ENCODE results near the gene KCNMA1. TPM values are rescaled to one million over a fixed set of nuclear protein-coding genes. Genes with fewer than 3 reads are reported as not detected.

The KCNMA1 gene
- total and polyA plus RNA-seq, 2 donors (not counting 1 experiment from before 2014, with no cell fraction given), result 0.82 to 3.1 TPM

- H2AFZ ChIP-seq (ENCODE audit: insufficient read depth, low read depth, low read length, poor library complexity, severe bottlenecking), result no peak overlapping the region
- H3K9me3 Mint-ChIP-seq (ENCODE audit: insufficient read depth), result no peaks in the 10 kb centered on the region
Observed at GRCh38 chr10:77241350-77241725, 396.3 kb downstream of the KCNMA1 start.

DNA sequence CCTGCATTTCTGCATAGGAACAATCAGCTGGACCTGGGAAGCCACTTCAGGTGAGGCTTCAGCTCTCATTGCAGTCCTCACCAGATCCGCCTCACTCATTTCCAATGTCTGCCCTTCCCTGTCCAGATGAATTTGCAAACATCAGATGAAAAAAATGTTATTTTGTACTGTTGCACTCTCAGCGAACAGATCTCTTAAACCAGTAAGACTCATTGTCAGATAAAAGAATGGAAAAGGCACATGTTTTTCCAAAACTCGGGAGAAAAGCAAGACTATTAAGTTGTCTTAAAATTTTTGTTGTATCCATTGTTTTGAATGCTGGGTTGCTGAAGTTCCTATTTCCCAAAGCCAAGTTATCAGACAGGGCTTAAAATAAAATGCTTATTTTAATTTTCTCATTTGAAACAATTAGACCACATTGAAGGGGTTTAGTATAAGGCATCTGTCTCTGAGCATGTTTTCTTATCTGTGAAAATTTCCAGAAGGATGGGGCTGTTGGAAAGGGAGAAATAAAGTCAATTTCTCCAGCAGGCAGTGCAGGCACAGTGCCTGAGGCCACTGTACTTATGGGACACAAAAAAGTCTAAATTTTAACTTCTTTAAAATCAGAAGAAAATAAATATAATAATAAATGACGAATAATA is 396.8 kb downstream of the KCNMA1 start:
- no CpG with 5 or more reads among the region's 4 CpGs for WGBS (ENCODE audit: insufficient coverage)

More at GRCh38 chr10:77241350-77241725, 396.3 kb downstream of the KCNMA1 start:
- no peaks in the 10 kb centered on the region for H3K27me3 ChIP-seq (replicated peaks in 1 of 4; ENCODE audit: control extremely low read depth in 1 of 4, control insufficient read depth in 3 of 4, insufficient read depth in 4 of 4, low read length in 3 of 4)
- no peaks in the 10 kb centered on the region for H3K36me3 ChIP-seq (replicated peaks in 1 of 2; ENCODE audit: control extremely low read depth in 1 of 2, control insufficient read depth in 1 of 2, extremely low read depth in 1 of 2, insufficient read depth in 2 of 2, low read length in 1 of 2)
- H3K27ac ChIP-seq (ENCODE audit: low read length in 2 of 2), result no peak overlapping the region
- intact Hi-C loops (cut with micrococcal nuclease), result no loop called here
- no peaks in the 10 kb centered on the region for H3K9me3 ChIP-seq (ENCODE audit: control extremely low read depth in 1 of 3, control insufficient read depth in 2 of 3, insufficient read depth in 1 of 3, low read length in 2 of 3)
- no peak overlapping the region for H3K27ac Mint-ChIP-seq
- CTCF ChIA-PET, result interaction anchor here (0.7 to 0.8 kb wide), 2 partner anchors 401 to 565 kb away, joined by 3 to 5 read pairs; no protein-coding TSS in a partner anchor
- H3K9ac ChIP-seq (ENCODE audit: low read length), result no peak overlapping the region
- H3K79me2 ChIP-seq (ENCODE audit: control insufficient read depth, insufficient read depth, low read length), result no peaks in the 10 kb centered on the region
- POLR2A ChIA-PET, result no interaction called here
- no peaks in the 10 kb centered on the region for H3K27me3 Mint-ChIP-seq
- H3K4me1 ChIP-seq (ENCODE audit: control insufficient read depth in 2 of 2, insufficient read depth in 2 of 2, low read length in 2 of 2), result no peaks in the 10 kb centered on the region
- no CpG with 5 or more reads among the region's 3 CpGs for WGBS (ENCODE audit: insufficient coverage)
- no peak overlapping the region for H3K4me2 ChIP-seq (replicated peaks; ENCODE audit: low read depth, low read length, poor library complexity, severe bottlenecking)
- H3K4me1 Mint-ChIP-seq, result peaks cover 3% of the 10 kb centered on the region
- H3K4me3 Mint-ChIP-seq, result no peak overlapping the region
- no peak for TF ChIP-seq EZH2 (IDR thresholded peaks at IDR 0.05; ENCODE audit: borderline replicate concordance, insufficient read depth, low read depth, low read length, poor library complexity, severe bottlenecking)
- TF ChIP-seq, protein P1, sequence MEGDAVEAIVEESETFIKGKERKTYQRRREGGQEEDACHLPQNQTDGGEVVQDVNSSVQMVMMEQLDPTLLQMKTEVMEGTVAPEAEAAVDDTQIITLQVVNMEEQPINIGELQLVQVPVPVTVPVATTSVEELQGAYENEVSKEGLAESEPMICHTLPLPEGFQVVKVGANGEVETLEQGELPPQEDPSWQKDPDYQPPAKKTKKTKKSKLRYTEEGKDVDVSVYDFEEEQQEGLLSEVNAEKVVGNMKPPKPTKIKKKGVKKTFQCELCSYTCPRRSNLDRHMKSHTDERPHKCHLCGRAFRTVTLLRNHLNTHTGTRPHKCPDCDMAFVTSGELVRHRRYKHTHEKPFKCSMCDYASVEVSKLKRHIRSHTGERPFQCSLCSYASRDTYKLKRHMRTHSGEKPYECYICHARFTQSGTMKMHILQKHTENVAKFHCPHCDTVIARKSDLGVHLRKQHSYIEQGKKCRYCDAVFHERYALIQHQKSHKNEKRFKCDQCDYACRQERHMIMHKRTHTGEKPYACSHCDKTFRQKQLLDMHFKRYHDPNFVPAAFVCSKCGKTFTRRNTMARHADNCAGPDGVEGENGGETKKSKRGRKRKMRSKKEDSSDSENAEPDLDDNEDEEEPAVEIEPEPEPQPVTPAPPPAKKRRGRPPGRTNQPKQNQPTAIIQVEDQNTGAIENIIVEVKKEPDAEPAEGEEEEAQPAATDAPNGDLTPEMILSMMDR (IDR thresholded peaks at IDR 0.05), result no peak
- no peak overlapping the region for H3K4me3 ChIP-seq (ENCODE audit: control extremely low read depth in 1 of 5, extremely low read depth in 1 of 5, insufficient read depth in 1 of 5, low read depth in 2 of 5, low read length in 4 of 5)
- H4K20me1 ChIP-seq (ENCODE audit: control insufficient read depth, insufficient read depth, low read length, poor library complexity, severe bottlenecking), result no peaks in the 10 kb centered on the region
- ATAC-seq (ENCODE audit: low read depth) (no peak), DNase-seq (no peak)

More for the DNA sequence above, 396.8 kb downstream of the KCNMA1 start:
- Histone ChIP-seq H3K4me1 (ENCODE audit: control insufficient read depth in 2 of 2, insufficient read depth in 2 of 2, low read length in 2 of 2) (no peaks in the 10 kb centered on the region), H3K36me3 (replicated peaks in 1 of 2; ENCODE audit: control extremely low read depth in 1 of 2, control insufficient read depth in 1 of 2, extremely low read depth in 1 of 2, insufficient read depth in 2 of 2, low read length in 1 of 2) (no peaks in the 10 kb centered on the region), H3K27ac (ENCODE audit: low read length in 2 of 2) (no peak overlapping the region), H3K9me3 (ENCODE audit: control extremely low read depth in 1 of 3, control insufficient read depth in 2 of 3, insufficient read depth in 1 of 3, low read length in 2 of 3) (no peaks in the 10 kb centered on the region), H3K4me3 (ENCODE audit: control extremely low read depth in 1 of 5, extremely low read depth in 1 of 5, insufficient read depth in 1 of 5, low read depth in 2 of 5, low read length in 4 of 5) (no peak overlapping the region), H3K27me3 (replicated peaks in 1 of 4; ENCODE audit: control extremely low read depth in 1 of 4, control insufficient read depth in 3 of 4, insufficient read depth in 4 of 4, low read length in 3 of 4) (no peaks in the 10 kb centered on the region), H3K4me2 (replicated peaks; ENCODE audit: low read depth, low read length, poor library complexity, severe bottlenecking) (no peak overlapping the region), H4K20me1 (ENCODE audit: control insufficient read depth, insufficient read depth, low read length, poor library complexity, severe bottlenecking) (no peaks in the 10 kb centered on the region), H3K9ac (ENCODE audit: low read length) (no peak overlapping the region), H3K79me2 (ENCODE audit: control insufficient read depth, insufficient read depth, low read length) (no peaks in the 10 kb centered on the region), H2AFZ (ENCODE audit: insufficient read depth, low read depth, low read length, poor library complexity, severe bottlenecking) (no peak overlapping the region)
- TF ChIP-seq EZH2 (IDR thresholded peaks at IDR 0.05; ENCODE audit: borderline replicate concordance, insufficient read depth, low read depth, low read length, poor library complexity, severe bottlenecking), result no peak
- TF ChIP-seq, protein P1 (IDR thresholded peaks at IDR 0.05), result no peak
- intact Hi-C loops (cut with micrococcal nuclease), result no loop called here
- ATAC-seq (ENCODE audit: low read depth), result no peak
- no peak overlapping the region for H3K4me3 Mint-ChIP-seq
- H3K9me3 Mint-ChIP-seq (ENCODE audit: insufficient read depth), result no peaks in the 10 kb centered on the region
- H3K27ac Mint-ChIP-seq, result no peak overlapping the region
- peaks cover 3% of the 10 kb centered on the region for H3K4me1 Mint-ChIP-seq
- no peak for DNase-seq
- H3K27me3 Mint-ChIP-seq, result no peaks in the 10 kb centered on the region
- ChIA-PET CTCF (no interaction called here), POLR2A (no interaction called here)

Measured in B cell (primary cell).